IMR-90 (cell line): ENCODE data around the gene NARS2. TPM values are rescaled to one million over a fixed set of nuclear protein-coding genes. Genes with fewer than 3 reads are reported as not detected.

Experiments used
- ATAC-seq: fragments of 200-7000 bp; cut with Tn5 transposase; 2 replicates; pipeline ENCODE4 v1.9.1; 2020; ENCODE audit warnings: low read depth, mild to moderate bottlenecking, moderate library complexity
- BruUV-seq: library from RNA; stranded (reverse); fragments of 400-500 nt; replicated peaks from 2 replicates; lab custom pipeline; 2021; lab: Mats Ljungman, UMichigan
- CTCF ChIA-PET: fragments of 300-600 bp; formaldehyde crosslinking; extraction: SDS; loops from one replicate; lab custom pipeline; 2021; ENCODE audit warnings: antibody characterized with exemption; lab: Yijun Ruan, JAX
- POLR2A ChIA-PET: fragments of 300-600 bp; sonication (Branson Sonifier 250); formaldehyde crosslinking; loops from one replicate; lab custom pipeline; 2022; ENCODE audit warnings: antibody characterized with exemption; ENCODE audit not compliant: unreplicated experiment; lab: Charles Lee
- DNase-seq: peaks from one replicate; pipeline ENCODE4 v3.0.0; 2013
- H2AFZ ChIP-seq: replicated peaks from 2 replicates; pipeline ENCODE3; 2013; ENCODE audit warnings: low read length, mild to moderate bottlenecking; ENCODE audit not compliant: poor library complexity
- H2AK5ac ChIP-seq: 2 replicates; pipeline ENCODE4 v1.6.1; 2013; ENCODE audit warnings: low read depth, low read length, inconsistent platforms
- H2AK9ac ChIP-seq: replicated peaks from 2 replicates; pipeline ENCODE3; 2013; ENCODE audit warnings: mild to moderate bottlenecking, low read depth, low read length, moderate library complexity; ENCODE audit not compliant: poor library complexity
- H2BK120ac ChIP-seq: 2 replicates; pipeline ENCODE4 v1.6.1; 2013; ENCODE audit warnings: low read depth, low read length, inconsistent platforms
- H2BK15ac ChIP-seq: 3 replicates; pipeline ENCODE4 v1.6.1; 2013; ENCODE audit warnings: low read depth, low read length, inconsistent platforms
- H2BK20ac ChIP-seq: 2 replicates; pipeline ENCODE4 v1.6.1; 2013; ENCODE audit warnings: low read depth, mild to moderate bottlenecking, inconsistent platforms, low read length, moderate library complexity
- H2BK5ac ChIP-seq: 2 replicates; pipeline ENCODE4 v1.6.1; 2013; ENCODE audit warnings: mild to moderate bottlenecking, low read depth, low read length, inconsistent platforms; ENCODE audit not compliant: poor library complexity, severe bottlenecking
- H3K14ac ChIP-seq: replicated peaks from 2 replicates; pipeline ENCODE4 v1.6.1; 2013; ENCODE audit warnings: low read depth, low read length, inconsistent platforms
- H3K18ac ChIP-seq: 2 replicates; pipeline ENCODE4 v1.6.1; 2013; ENCODE audit warnings: low read depth, low read length, control low read depth
- H3K23ac ChIP-seq: 2 replicates; pipeline ENCODE4 v1.6.1; 2013; ENCODE audit warnings: low read depth, low read length, inconsistent platforms
- H3K27ac ChIP-seq: 2 replicates; pipeline ENCODE4 v1.5.1; 2013; ENCODE audit warnings: mild to moderate bottlenecking, control low read depth, low read length; ENCODE audit not compliant: insufficient read depth
- H3K27me3 ChIP-seq: 2 replicates; pipeline ENCODE4 v1.6.1; 2013; ENCODE audit warnings: low read length; ENCODE audit not compliant: control insufficient read depth, insufficient read depth
- H3K36me3 ChIP-seq: 2 replicates; pipeline ENCODE4 v1.6.1; 2013; ENCODE audit warnings: low read length, mixed read lengths; ENCODE audit not compliant: control insufficient read depth, insufficient read depth
- H3K4ac ChIP-seq: 2 replicates; pipeline ENCODE4 v1.6.1; 2013; ENCODE audit warnings: low read depth, low read length, inconsistent platforms
- H3K4me1 ChIP-seq: 2 replicates; pipeline ENCODE4 v1.6.1; 2013; ENCODE audit warnings: low read length, mixed read lengths; ENCODE audit not compliant: control insufficient read depth, insufficient read depth
- H3K4me2 ChIP-seq: 2 replicates; pipeline ENCODE4 v1.6.1; 2013; ENCODE audit warnings: low read depth, mild to moderate bottlenecking, control low read depth, low read length, moderate library complexity
- H3K4me3 ChIP-seq: 2 replicates; pipeline ENCODE4 v1.5.1; 2013; ENCODE audit warnings: low read depth, mild to moderate bottlenecking, control low read depth, low read length, moderate library complexity; ENCODE audit not compliant: insufficient read depth
- H3K56ac ChIP-seq: 2 replicates; pipeline ENCODE4 v1.6.1; 2013; ENCODE audit warnings: low read length, inconsistent platforms; ENCODE audit not compliant: insufficient read depth; ENCODE audit errors: extremely low read depth
- H3K79me1 ChIP-seq, 2 experiments: 2 replicates each; pipeline ENCODE4 v1.6.1; 2013; ENCODE audit warnings: low read length in 2 of 2, inconsistent platforms in 1 of 2, low read depth in 1 of 2
- H3K9ac ChIP-seq: 2 replicates; pipeline ENCODE4 v1.6.1; 2013; ENCODE audit warnings: low read depth, low read length, control low read depth
- H3K9me1 ChIP-seq: 2 replicates; pipeline ENCODE4 v1.6.1; 2013; ENCODE audit warnings: low read length, inconsistent platforms; ENCODE audit not compliant: insufficient read depth
- H3K9me3 ChIP-seq: 2 replicates; pipeline ENCODE4 v1.6.1; 2013; ENCODE audit warnings: low read length; ENCODE audit not compliant: control insufficient read depth, insufficient read depth
- H4K20me1 ChIP-seq: 2 replicates; pipeline ENCODE4 v1.6.1; 2013; ENCODE audit warnings: low read length, inconsistent platforms; ENCODE audit not compliant: insufficient read depth
- H4K5ac ChIP-seq: 2 replicates; pipeline ENCODE4 v1.6.1; 2013; ENCODE audit warnings: mild to moderate bottlenecking, low read depth, low read length, control low read depth
- H4K8ac ChIP-seq, 2 experiments: 2 replicates each; pipeline ENCODE4 v1.6.1; 2013; ENCODE audit warnings: low read depth in 2 of 2, low read length in 2 of 2, control low read depth in 1 of 2, inconsistent platforms in 1 of 2
- H4K91ac ChIP-seq: 2 replicates; pipeline ENCODE4 v1.6.1; 2013; ENCODE audit warnings: low read depth, low read length, inconsistent platforms; ENCODE audit not compliant: insufficient read depth
- BHLHE40 ChIP-seq: fragments of 150-350 bp; IDR thresholded peaks from 2 replicates; pipeline ENCODE4 v1.6.1; 2016; ENCODE audit warnings: mild to moderate bottlenecking, low read depth, low read length
- CEBPB ChIP-seq: IDR thresholded peaks from 2 replicates; pipeline ENCODE4 v1.6.1; 2012; ENCODE audit warnings: low read depth, low read length, improper control_type of control experiment
- CHD1 ChIP-seq: IDR thresholded peaks from 2 replicates; pipeline ENCODE4 v1.6.1; 2012; ENCODE audit warnings: low read depth, low read length, improper control_type of control experiment
- CTCF ChIP-seq: conservative IDR thresholded peaks from 2 replicates; pipeline ENCODE4 v1.5.1; 2012; ENCODE audit warnings: mild to moderate bottlenecking, low read depth, low read length, improper control_type of control experiment
- ELK1 ChIP-seq: fragments of 150-350 bp; IDR thresholded peaks from 2 replicates; pipeline ENCODE4 v1.6.1; 2016; ENCODE audit warnings: low read depth, mild to moderate bottlenecking, low read length, moderate library complexity, borderline replicate concordance
- FOS ChIP-seq: fragments of 150-350 bp; IDR thresholded peaks from 2 replicates; pipeline ENCODE4 v1.6.1; 2016; ENCODE audit warnings: low read depth, low read length
- MAFK ChIP-seq: IDR thresholded peaks from 2 replicates; pipeline ENCODE4 v1.6.1; 2012; ENCODE audit warnings: low read depth, low read length, improper control_type of control experiment
- MAZ ChIP-seq: IDR thresholded peaks from 2 replicates; pipeline ENCODE4 v1.6.1; 2012; ENCODE audit warnings: low read depth, mild to moderate bottlenecking, low read length, improper control_type of control experiment, moderate library complexity, borderline replicate concordance
- MXI1 ChIP-seq: IDR thresholded peaks from 2 replicates; pipeline ENCODE4 v1.6.1; 2012; ENCODE audit warnings: low read depth, mild to moderate bottlenecking, low read length, moderate library complexity, borderline replicate concordance
- NFE2L2 ChIP-seq: fragments of 150-350 bp; IDR thresholded peaks from 2 replicates; pipeline ENCODE4 v1.6.1; 2016; ENCODE audit warnings: low read depth, mild to moderate bottlenecking, low read length
- POLR2A ChIP-seq: IDR thresholded peaks from 2 replicates; pipeline ENCODE4 v1.6.1; 2012; ENCODE audit warnings: mild to moderate bottlenecking, low read depth, low read length
- RAD21 ChIP-seq: IDR thresholded peaks from 2 replicates; pipeline ENCODE4 v1.6.1; 2012; ENCODE audit warnings: low read length, improper control_type of control experiment
- RCOR1 ChIP-seq: IDR thresholded peaks from 2 replicates; pipeline ENCODE4 v1.6.1; 2012; ENCODE audit warnings: mild to moderate bottlenecking, low read length, improper control_type of control experiment; ENCODE audit not compliant: insufficient replicate concordance
- RFX5 ChIP-seq: IDR thresholded peaks from 2 replicates; pipeline ENCODE4 v1.8.0; 2012; ENCODE audit warnings: low read depth, mild to moderate bottlenecking, low read length, moderate library complexity
- SMC3 ChIP-seq: fragments of 150-350 bp; IDR thresholded peaks from 2 replicates; pipeline ENCODE4 v1.6.1; 2016; ENCODE audit warnings: low read depth, mild to moderate bottlenecking, antibody characterized with exemption, low read length, moderate library complexity
- USF2 ChIP-seq: fragments of 150-350 bp; IDR thresholded peaks from 2 replicates; pipeline ENCODE4 v1.6.1; 2017; ENCODE audit warnings: mild to moderate bottlenecking, antibody characterized with exemption, low read length, low read depth
- WGBS, 2 experiments: methylation state at CpG; one replicate each; pipeline versions ENCODE4 v1.1.5 to v1.1.7; 2013; ENCODE audit warnings: missing lambda C conversion rate in 2 of 2; ENCODE audit not compliant: insufficient read length in 1 of 2; ENCODE audit errors: extremely low coverage in 2 of 2; 5-methylcytosine and 5-hydroxymethylcytosine counted together
- dilution Hi-C: fragments of 300-500 bp; cut with HindIII; formaldehyde crosslinking; loops from one replicate; pipeline ENCODE4 v1.14.3; 2018; ENCODE audit warnings: low sequenced_read_pairs; ENCODE audit not compliant: unreplicated experiment
- in situ Hi-C: fragments of 300-500 bp; cut with MboI; formaldehyde crosslinking; loops from 3 replicates; pipeline ENCODE4 v1.14.3; 2019; ENCODE audit warnings: low sequenced_read_pairs, inconsistent platforms, mixed read lengths
- intact Hi-C: fragments of 100-400 bp; cut with micrococcal nuclease; formaldehyde crosslinking; loops from 2 replicates; pipeline ENCODE4 v1.10.0; 2022
- polyA plus RNA-seq, 3 experiments: library from polyadenylated mRNA; depleted of rRNA; stranded (reverse); fragments of >200 nt; gene quantifications; 2 replicates each; pipeline ENCODE4 v1.2.3, GENCODE V29; 2012; ENCODE audit warnings: low replicate concordance in 1 of 3
- total RNA-seq: library from RNA; depleted of rRNA; stranded (reverse); fragments of >200 nt; gene quantifications from 2 replicates; pipeline ENCODE4 v1.2.3, GENCODE V29; 2012

The NARS2 gene
- total and polyA plus RNA-seq, 2 of the 4 experiments (the other 2 are of a cell fraction): 8.0 to 15.8 TPM

GRCh38 chr11:78432956-78433355 is 141.7 kb downstream of the NARS2 start:
- H3K14ac ChIP-seq: no peak overlapping the region
- H3K79me1 ChIP-seq: no peaks in the 10 kb centered on the region
- BruUV-seq: no TSS peak
- dilution Hi-C loops: no loop called here
- no peak overlapping the region for H3K4me3 ChIP-seq
- H3K9me3 ChIP-seq: no peaks in the 10 kb centered on the region
- no peaks in the 10 kb centered on the region for H3K27me3 ChIP-seq
- H3K9ac ChIP-seq: no peak overlapping the region
- H2AK5ac ChIP-seq: no peak overlapping the region
- intact Hi-C loops: loop anchor here (5.0 kb wide), 1 partner anchor 64 kb away; no protein-coding TSS in a partner anchor
- no peak overlapping the region for H4K8ac ChIP-seq
- H2BK15ac ChIP-seq: no peak overlapping the region
- H2BK5ac ChIP-seq: no peak overlapping the region
- H2AFZ ChIP-seq: no peak overlapping the region
- WGBS, 2 experiments: no CpG with 5 or more reads among the region's 1 CpG
- no peak overlapping the region for H2AK9ac ChIP-seq
- H2BK20ac ChIP-seq: no peak overlapping the region
- in situ Hi-C loops: no loop called here
- ChIA-PET CTCF (interaction anchor here (0.6 kb wide), 1 partner anchor 105 kb away, joined by 3 read pairs; no protein-coding TSS in a partner anchor), POLR2A (interaction anchor here (0.7 kb wide), 1 partner anchor 329 kb away, joined by 17 read pairs; no protein-coding TSS in a partner anchor)
- H3K23ac ChIP-seq: no peak overlapping the region
- 0 out of 2 replicates have a peak, but pooled peaks cover 2% of the 10 kb centered on the region for H3K4me1 ChIP-seq
- H3K56ac ChIP-seq: no peak overlapping the region
- H3K27ac ChIP-seq: no peak overlapping the region
- H4K5ac ChIP-seq: no peak overlapping the region
- H2BK120ac ChIP-seq: no peak overlapping the region
- no peak for TF ChIP-seq MAFK
- TF ChIP-seq NFE2L2: no peak
- TF ChIP-seq MAZ: no peak
- no peak for TF ChIP-seq CHD1
- no peak for TF ChIP-seq MXI1
- no peak for TF ChIP-seq USF2
- TF ChIP-seq RAD21: no peak
- TF ChIP-seq CEBPB: no peak
- no peak for TF ChIP-seq BHLHE40
- no peak for TF ChIP-seq RFX5
- no peak for TF ChIP-seq FOS
- no peak for TF ChIP-seq RCOR1
- TF ChIP-seq POLR2A: no peak
- no peak for TF ChIP-seq CTCF
- TF ChIP-seq SMC3: no peak
- no peak for TF ChIP-seq ELK1
- DNase-seq (no peak), ATAC-seq (no peak)
- H3K4ac ChIP-seq: no peak overlapping the region
- peaks cover 2% of the 10 kb centered on the region; the same call in 1 of the 2 replicates for H3K36me3 ChIP-seq
- no peak overlapping the region for H4K91ac ChIP-seq
- H3K18ac ChIP-seq: no peak overlapping the region
- H4K20me1 ChIP-seq: no peaks in the 10 kb centered on the region
- H3K9me1 ChIP-seq: no peaks in the 10 kb centered on the region
- H3K4me2 ChIP-seq: no peak overlapping the region
